A549 (cell line): ENCODE measurements around the gene CCL20. TPM values are rescaled to one million over a fixed set of nuclear protein-coding genes. Genes with fewer than 3 reads are reported as not detected.

Source experiments
- ATAC-seq, 2 experiments: fragments of 200-7000 bp in 1 of 2; fragments of >200 bp in 1 of 2; cut with Nextera tagmentation in 1 of 2; cut with Tn5 transposase in 1 of 2; 3 replicates each; pipeline versions ENCODE4 v1.8.0 to v1.9.1; 2018 to 2020; ENCODE audit warnings: mild to moderate bottlenecking in 1 of 2, moderate library complexity in 1 of 2
- CTCF ChIA-PET: fragments of 300-600 bp; sonication (Branson Sonifier 250); formaldehyde crosslinking; extraction: SDS; loops from one replicate; lab custom pipeline; 2021; ENCODE audit warnings: antibody characterized with exemption, inconsistent platforms; lab: Yijun Ruan, JAX
- POLR2A ChIA-PET: fragments of 350-600 bp; formaldehyde crosslinking; extraction: SDS; loops from one replicate; lab custom pipeline; 2021; ENCODE audit warnings: antibody characterized with exemption, inconsistent platforms; lab: Yijun Ruan, JAX
- DNase-seq, 2 experiments: peaks; one replicate each; pipeline versions ENCODE4 v3.0.0 to v3.0.0-alpha.2; 2011 to 2016; ENCODE audit warnings: low read depth in 1 of 2, low spot score in 1 of 2
- FAIRE-seq: peaks from 2 replicates; lab custom pipeline; 2011; peaks lifted over from hg19 to GRCh38; lab: Jason Lieb, UNC
- H3K27ac ChIP-seq, 2 experiments: fragments of >200 bp; sonication (Bioruptor Twin); formaldehyde crosslinking; 3 replicates each; pipeline ENCODE4 v1.5.1; 2016 to 2017
- H3K4me1 ChIP-seq: fragments of >200 bp; sonication (Bioruptor Twin); formaldehyde crosslinking; 3 replicates; pipeline ENCODE4 v1.6.1; 2016
- H3K4me2 ChIP-seq: fragments of >200 bp; sonication (Bioruptor Twin); formaldehyde crosslinking; 3 replicates; pipeline ENCODE4 v1.6.1; 2016
- H3K4me3 ChIP-seq: fragments of >200 bp; sonication (Bioruptor Twin); formaldehyde crosslinking; 3 replicates; pipeline ENCODE4 v1.5.1; 2016
- H3K9me3 ChIP-seq: fragments of >200 bp; sonication (Bioruptor Twin); formaldehyde crosslinking; 3 replicates; pipeline ENCODE4 v1.6.1; 2016
- BHLHE40 ChIP-seq: IDR thresholded peaks from 2 replicates; pipeline ENCODE4 v1.6.1; 2012; ENCODE audit warnings: low read depth, low read length, inconsistent platforms
- CBX8 ChIP-seq: fragments of 200-600 bp; sonication (generic); IDR thresholded peaks from 2 replicates; pipeline ENCODE4 v1.6.1; 2016
- CEBPB ChIP-seq, 2 experiments: fragments of >200 bp in 1 of 2; sonication (Bioruptor Twin) in 1 of 2; formaldehyde crosslinking in 1 of 2; IDR thresholded peaks; 2 replicates each; pipeline ENCODE4 v1.6.1; 2012 to 2016
- CHD2 ChIP-seq: fragments of 150-350 bp; IDR thresholded peaks from 2 replicates; pipeline ENCODE4 v1.6.1; 2014; ENCODE audit warnings: low read length; ENCODE audit not compliant: partially characterized antibody
- CHD4 ChIP-seq: fragments of 200-600 bp; sonication (generic); IDR thresholded peaks from 2 replicates; pipeline ENCODE4 v1.6.1; 2016; ENCODE audit warnings: antibody characterized with exemption, mild to moderate bottlenecking, borderline replicate concordance
- EHF ChIP-seq: fragments of 250-450 bp; sonication (Bioruptor Pico); IDR thresholded peaks from 2 replicates; pipeline ENCODE4 v1.5.0; 2020; ENCODE audit warnings: mild to moderate bottlenecking
- FOSB ChIP-seq: fragments of 250-450 bp; sonication (Bioruptor Pico); IDR thresholded peaks from 2 replicates; pipeline ENCODE4 v1.5.0; 2020; ENCODE audit warnings: mild to moderate bottlenecking, moderate library complexity
- FOSL2 ChIP-seq, 2 experiments: fragments of 450-650 bp in 1 of 2; fragments of >200 bp in 1 of 2; sonication (Bioruptor Twin) in 1 of 2; formaldehyde crosslinking; IDR thresholded peaks; 2 replicates each; pipeline versions ENCODE4 v1.5.0 to v1.6.1; 2016 to 2020; ENCODE audit warnings: mild to moderate bottlenecking in 1 of 2, moderate library complexity in 1 of 2
- FOXS1 ChIP-seq: fragments of 250-450 bp; sonication (Bioruptor Pico); IDR thresholded peaks from 2 replicates; pipeline ENCODE4 v1.5.0; 2020; ENCODE audit warnings: mild to moderate bottlenecking, moderate library complexity
- HEYL ChIP-seq: fragments of 250-450 bp; sonication (Bioruptor Pico); IDR thresholded peaks from 2 replicates; pipeline ENCODE4 v1.8.0; 2021; ENCODE audit warnings: mild to moderate bottlenecking, moderate library complexity
- HOXA7 ChIP-seq: fragments of 250-450 bp; sonication (Bioruptor Pico); IDR thresholded peaks from 2 replicates; pipeline ENCODE4 v1.5.0; 2020; ENCODE audit warnings: mild to moderate bottlenecking, moderate library complexity
- HOXB13 ChIP-seq: fragments of 250-450 bp; sonication (Bioruptor Pico); IDR thresholded peaks from 2 replicates; pipeline ENCODE4 v1.5.0; 2020; ENCODE audit warnings: low read depth, mild to moderate bottlenecking, moderate library complexity
- JUN ChIP-seq, 2 experiments: fragments of >200 bp; sonication (Bioruptor Twin); formaldehyde crosslinking; IDR thresholded peaks; 2 replicates in 1 of 2; 3 replicates in 1 of 2; pipeline ENCODE4 v1.6.1; 2016 to 2017
- KDM5A ChIP-seq: fragments of 200-600 bp; sonication (generic); IDR thresholded peaks from 2 replicates; pipeline ENCODE4 v1.6.1; 2016; ENCODE audit warnings: antibody characterized with exemption, mild to moderate bottlenecking
- MAFK ChIP-seq: fragments of 450-650 bp; IDR thresholded peaks from 2 replicates; pipeline ENCODE4 v1.6.1; 2014; ENCODE audit not compliant: partially characterized antibody
- NPAS2 ChIP-seq: fragments of 250-450 bp; sonication (Bioruptor Pico); IDR thresholded peaks from 2 replicates; pipeline ENCODE4 v1.8.0; 2022; ENCODE audit warnings: mild to moderate bottlenecking, moderate library complexity, borderline replicate concordance
- POLR2A ChIP-seq: IDR thresholded peaks from 2 replicates; pipeline ENCODE4 v1.6.1; 2012; ENCODE audit warnings: mild to moderate bottlenecking, low read length
- POLR2AphosphoS2 ChIP-seq: conservative IDR thresholded peaks from 2 replicates; pipeline ENCODE4 v1.6.1; 2012; ENCODE audit warnings: low read length, improper control_type of control experiment, inconsistent platforms
- RARB ChIP-seq: fragments of 250-450 bp; sonication (Bioruptor Pico); IDR thresholded peaks from 2 replicates; pipeline ENCODE4 v1.8.0; 2021; ENCODE audit warnings: mild to moderate bottlenecking, moderate library complexity
- RFX5 ChIP-seq: fragments of 450-650 bp; IDR thresholded peaks from 2 replicates; pipeline ENCODE4 v1.7.1; 2014; ENCODE audit warnings: antibody characterized with exemption, mild to moderate bottlenecking, moderate library complexity
- RNF2 ChIP-seq: fragments of 200-600 bp; sonication (generic); IDR thresholded peaks from 2 replicates; pipeline ENCODE4 v1.6.1; 2016; ENCODE audit warnings: low read depth, mild to moderate bottlenecking, antibody characterized with exemption, moderate library complexity, borderline replicate concordance
- SMC3 ChIP-seq: fragments of >200 bp; sonication (Bioruptor Twin); formaldehyde crosslinking; IDR thresholded peaks from 3 replicates; pipeline ENCODE4 v1.6.1; 2018; ENCODE audit warnings: inconsistent platforms
- TFCP2L1 ChIP-seq: fragments of 250-450 bp; sonication (Bioruptor Pico); IDR thresholded peaks from 2 replicates; pipeline ENCODE4 v1.5.0; 2021; ENCODE audit warnings: mild to moderate bottlenecking
- USF2 ChIP-seq: fragments of 450-650 bp; IDR thresholded peaks from 2 replicates; pipeline ENCODE4 v1.6.1; 2014; ENCODE audit warnings: antibody characterized with exemption
- ZFP36 ChIP-seq: fragments of 450-650 bp; IDR thresholded peaks from 2 replicates; pipeline ENCODE4 v1.6.1; 2014; ENCODE audit warnings: borderline replicate concordance; ENCODE audit not compliant: partially characterized antibody
- ZNF302 ChIP-seq: fragments of 250-450 bp; sonication (Bioruptor Pico); IDR thresholded peaks from 2 replicates; pipeline ENCODE4 v1.9.0; 2021; ENCODE audit warnings: inconsistent platforms, mild to moderate bottlenecking, moderate library complexity
- ZSCAN20 ChIP-seq: fragments of 250-450 bp; sonication (Bioruptor Pico); IDR thresholded peaks from 2 replicates; pipeline ENCODE4 v1.8.0; 2022; ENCODE audit warnings: mild to moderate bottlenecking, moderate library complexity
- WGBS: methylation state at CpG from one replicate; pipeline ENCODE4 v1.1.6; 2017; ENCODE audit errors: missing lambda C conversion rate; 5-methylcytosine and 5-hydroxymethylcytosine counted together
- polyA plus RNA-seq, 4 experiments: library from polyadenylated mRNA; depleted of rRNA in 3 of 4; stranded (reverse); fragments of >200 nt; fragmentation: RNase III in 1 of 4; extraction: RNeasy Plus Mini Kit Qiagen cat#74134 plus additional on column Dnase treatment in 1 of 4; gene quantifications; 2 replicates in 3 of 4; 3 replicates in 1 of 4; pipeline ENCODE4 v1.2.3, GENCODE V29; 2011 to 2017
- TF ChIP-seq, protein P1 (sequence below): IDR thresholded peaks from 2 replicates; pipeline ENCODE4 v1.6.1; 2012
- TF ChIP-seq, protein P2 (sequence below): fragments of 200-600 bp; sonication (generic); IDR thresholded peaks from 2 replicates; pipeline ENCODE4 v1.6.1; 2016; ENCODE audit warnings: antibody characterized with exemption, mild to moderate bottlenecking, moderate library complexity

The CCL20 gene
- polyA plus RNA-seq, 2 of the 4 experiments (the other 2 are of a cell fraction) = 0.43 to 3.4 TPM

DNA sequence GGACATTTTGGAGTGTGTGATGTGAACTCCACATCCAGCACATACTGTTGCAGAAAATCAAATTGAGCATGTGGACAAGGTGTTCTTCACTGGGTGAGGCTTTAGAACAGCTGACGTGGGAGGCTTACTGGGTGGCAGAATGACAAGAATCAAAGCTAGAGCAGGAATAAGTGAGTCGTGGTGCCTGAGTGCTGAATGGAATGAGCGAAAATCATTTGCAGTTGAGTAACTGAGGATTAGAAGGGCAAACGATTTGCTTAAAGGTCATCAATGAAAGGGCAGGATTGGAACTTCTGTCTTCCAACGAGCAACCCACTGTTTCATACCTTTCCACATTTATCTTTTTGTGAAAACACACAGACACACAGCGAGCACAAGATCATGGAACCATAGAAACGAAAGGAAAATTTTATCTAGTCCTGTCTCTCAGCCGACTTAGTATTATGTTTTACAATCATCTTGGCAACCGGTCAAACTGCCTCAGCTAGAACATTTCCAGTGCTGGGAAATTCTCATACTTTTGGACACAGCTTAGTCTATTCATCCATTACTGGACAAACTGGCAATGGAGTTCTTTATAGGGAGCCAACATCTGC, 50.6 kb downstream of the CCL20 start:
- POLR2A ChIA-PET = no interaction called here
- DNase-seq = no peak
- ATAC-seq = no peak
- TF ChIP-seq, protein P1, sequence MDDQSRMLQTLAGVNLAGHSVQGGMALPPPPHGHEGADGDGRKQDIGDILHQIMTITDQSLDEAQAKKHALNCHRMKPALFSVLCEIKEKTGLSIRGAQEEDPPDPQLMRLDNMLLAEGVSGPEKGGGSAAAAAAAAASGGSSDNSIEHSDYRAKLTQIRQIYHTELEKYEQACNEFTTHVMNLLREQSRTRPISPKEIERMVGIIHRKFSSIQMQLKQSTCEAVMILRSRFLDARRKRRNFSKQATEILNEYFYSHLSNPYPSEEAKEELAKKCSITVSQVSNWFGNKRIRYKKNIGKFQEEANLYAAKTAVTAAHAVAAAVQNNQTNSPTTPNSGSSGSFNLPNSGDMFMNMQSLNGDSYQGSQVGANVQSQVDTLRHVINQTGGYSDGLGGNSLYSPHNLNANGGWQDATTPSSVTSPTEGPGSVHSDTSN = no peak
- TF ChIP-seq RFX5 (no peak), RNF2 (no peak), ZNF302 (CRISPR knock-in tag) (no peak), CEBPB (IDR thresholded peaks at IDR 0.05) (no peak), POLR2AphosphoS2 (no peak), HOXB13 (CRISPR knock-in tag) (no peak), USF2 (no peak), TFCP2L1 (CRISPR knock-in tag) (no peak), ZSCAN20 (CRISPR knock-in tag) (no peak), FOSL2 (IDR thresholded peaks at IDR 0.05) (no peak), FOSL2 (CRISPR knock-in tag; IDR thresholded peaks at IDR 0.05) (no peak), CBX8 (no peak), HOXA7 (CRISPR knock-in tag) (no peak), POLR2A (no peak), NPAS2 (CRISPR knock-in tag) (no peak), CHD4 (no peak), RARB (CRISPR knock-in tag) (no peak)
- TF ChIP-seq, protein P2, sequence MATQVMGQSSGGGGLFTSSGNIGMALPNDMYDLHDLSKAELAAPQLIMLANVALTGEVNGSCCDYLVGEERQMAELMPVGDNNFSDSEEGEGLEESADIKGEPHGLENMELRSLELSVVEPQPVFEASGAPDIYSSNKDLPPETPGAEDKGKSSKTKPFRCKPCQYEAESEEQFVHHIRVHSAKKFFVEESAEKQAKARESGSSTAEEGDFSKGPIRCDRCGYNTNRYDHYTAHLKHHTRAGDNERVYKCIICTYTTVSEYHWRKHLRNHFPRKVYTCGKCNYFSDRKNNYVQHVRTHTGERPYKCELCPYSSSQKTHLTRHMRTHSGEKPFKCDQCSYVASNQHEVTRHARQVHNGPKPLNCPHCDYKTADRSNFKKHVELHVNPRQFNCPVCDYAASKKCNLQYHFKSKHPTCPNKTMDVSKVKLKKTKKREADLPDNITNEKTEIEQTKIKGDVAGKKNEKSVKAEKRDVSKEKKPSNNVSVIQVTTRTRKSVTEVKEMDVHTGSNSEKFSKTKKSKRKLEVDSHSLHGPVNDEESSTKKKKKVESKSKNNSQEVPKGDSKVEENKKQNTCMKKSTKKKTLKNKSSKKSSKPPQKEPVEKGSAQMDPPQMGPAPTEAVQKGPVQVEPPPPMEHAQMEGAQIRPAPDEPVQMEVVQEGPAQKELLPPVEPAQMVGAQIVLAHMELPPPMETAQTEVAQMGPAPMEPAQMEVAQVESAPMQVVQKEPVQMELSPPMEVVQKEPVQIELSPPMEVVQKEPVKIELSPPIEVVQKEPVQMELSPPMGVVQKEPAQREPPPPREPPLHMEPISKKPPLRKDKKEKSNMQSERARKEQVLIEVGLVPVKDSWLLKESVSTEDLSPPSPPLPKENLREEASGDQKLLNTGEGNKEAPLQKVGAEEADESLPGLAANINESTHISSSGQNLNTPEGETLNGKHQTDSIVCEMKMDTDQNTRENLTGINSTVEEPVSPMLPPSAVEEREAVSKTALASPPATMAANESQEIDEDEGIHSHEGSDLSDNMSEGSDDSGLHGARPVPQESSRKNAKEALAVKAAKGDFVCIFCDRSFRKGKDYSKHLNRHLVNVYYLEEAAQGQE = no peak
- CTCF ChIA-PET = interaction anchor here (0.7 to 5.8 kb wide), 3 partner anchors 12 to 26 kb away, joined by 4 to 68 read pairs (median 7); partner anchors contain the start of gene DAW1
- peak overlapping the region; percentile 65; the same call in 2 of the 3 replicates for H3K4me2 ChIP-seq
- H3K4me1 ChIP-seq = peaks cover 47% of the 10 kb centered on the region
- H3K27ac ChIP-seq = peak overlapping the region; percentile 90 to 94
- no peaks in the 10 kb centered on the region for H3K9me3 ChIP-seq
- no peak overlapping the region for H3K4me3 ChIP-seq
- FAIRE-seq = no peak
- WGBS = 73% methylated on average over 9 of the region's 9 CpGs

GRCh38 chr2:227865291-227865690, 51.6 kb downstream of the CCL20 start:
- WGBS = 77% methylated on average over 4 of the region's 4 CpGs
- H3K4me2 ChIP-seq = no peak overlapping the region

More at GRCh38 chr2:227865291-227865690, 51.6 kb downstream of the CCL20 start:
- CTCF ChIA-PET = interaction anchor here (1.0 kb wide), 1 partner anchor 459 kb away, joined by 3 read pairs; no protein-coding TSS in a partner anchor
- Histone ChIP-seq H3K4me1 (peaks cover 49% of the 10 kb centered on the region), H3K27ac (peak overlapping the region; percentile 90 to 94; a peak in 4 of 6 replicates), H3K9me3 (no peaks in the 10 kb centered on the region), H3K4me3 (no peak overlapping the region)
- no peak for FAIRE-seq
- POLR2A ChIA-PET = no interaction called here
- no peak for TF ChIP-seq JUN (IDR thresholded peaks at IDR 0.05)
- no peak for TF ChIP-seq CHD2
- TF ChIP-seq TFCP2L1 (CRISPR knock-in tag) = no peak
- no peak for TF ChIP-seq HEYL (CRISPR knock-in tag)
- no peak for TF ChIP-seq BHLHE40
- TF ChIP-seq, protein P2 = no peak
- no peak for TF ChIP-seq HOXA7 (CRISPR knock-in tag)
- TF ChIP-seq FOXS1 (CRISPR knock-in tag) = no peak
- no peak for TF ChIP-seq RARB (CRISPR knock-in tag)
- no peak for TF ChIP-seq KDM5A
- TF ChIP-seq FOSB (CRISPR knock-in tag) = no peak
- no peak for TF ChIP-seq MAFK
- no peak for TF ChIP-seq RNF2
- no peak for TF ChIP-seq SMC3
- TF ChIP-seq CEBPB (IDR thresholded peaks at IDR 0.05) = no peak
- TF ChIP-seq EHF (CRISPR knock-in tag) = no peak
- no peak for TF ChIP-seq ZFP36
- TF ChIP-seq FOSL2 (IDR thresholded peaks at IDR 0.05) = no peak
- no peak for TF ChIP-seq FOSL2 (CRISPR knock-in tag; IDR thresholded peaks at IDR 0.05)
- no peak for DNase-seq
- no peak for ATAC-seq
